ENCODE measurements around the gene CSPG4. TPM values are rescaled to one million over a fixed set of nuclear protein-coding genes. Genes with fewer than 3 reads are reported as not detected.

Gene CSPG4
- total and polyA plus RNA-seq, 2 of the 8 experiments (the other 6 are each of a cell fraction or from before 2014, with no cell fraction given), result 1.4 to 3.0 TPM

DNA sequence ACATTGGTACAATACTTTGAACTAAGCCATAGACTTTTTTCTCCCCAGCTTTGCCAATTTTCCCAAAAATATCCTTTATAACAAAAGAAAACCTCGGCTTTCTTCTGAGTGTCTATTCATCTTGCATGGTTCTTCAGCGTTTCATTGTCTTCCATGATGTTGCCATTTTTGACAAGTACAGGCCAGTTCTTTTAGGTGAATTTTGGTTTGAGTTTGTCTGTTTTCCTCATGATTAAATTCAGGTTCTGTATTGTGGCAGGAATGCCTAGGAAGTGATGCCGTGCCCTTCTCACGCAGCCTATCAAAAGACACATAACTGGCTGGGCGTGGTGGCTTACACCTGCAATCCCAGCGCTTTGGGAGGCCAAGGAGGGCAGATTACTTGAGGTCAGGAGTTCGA, 7.6 kb upstream of the CSPG4 start (continued):
- TF ChIP-seq, protein P1, sequence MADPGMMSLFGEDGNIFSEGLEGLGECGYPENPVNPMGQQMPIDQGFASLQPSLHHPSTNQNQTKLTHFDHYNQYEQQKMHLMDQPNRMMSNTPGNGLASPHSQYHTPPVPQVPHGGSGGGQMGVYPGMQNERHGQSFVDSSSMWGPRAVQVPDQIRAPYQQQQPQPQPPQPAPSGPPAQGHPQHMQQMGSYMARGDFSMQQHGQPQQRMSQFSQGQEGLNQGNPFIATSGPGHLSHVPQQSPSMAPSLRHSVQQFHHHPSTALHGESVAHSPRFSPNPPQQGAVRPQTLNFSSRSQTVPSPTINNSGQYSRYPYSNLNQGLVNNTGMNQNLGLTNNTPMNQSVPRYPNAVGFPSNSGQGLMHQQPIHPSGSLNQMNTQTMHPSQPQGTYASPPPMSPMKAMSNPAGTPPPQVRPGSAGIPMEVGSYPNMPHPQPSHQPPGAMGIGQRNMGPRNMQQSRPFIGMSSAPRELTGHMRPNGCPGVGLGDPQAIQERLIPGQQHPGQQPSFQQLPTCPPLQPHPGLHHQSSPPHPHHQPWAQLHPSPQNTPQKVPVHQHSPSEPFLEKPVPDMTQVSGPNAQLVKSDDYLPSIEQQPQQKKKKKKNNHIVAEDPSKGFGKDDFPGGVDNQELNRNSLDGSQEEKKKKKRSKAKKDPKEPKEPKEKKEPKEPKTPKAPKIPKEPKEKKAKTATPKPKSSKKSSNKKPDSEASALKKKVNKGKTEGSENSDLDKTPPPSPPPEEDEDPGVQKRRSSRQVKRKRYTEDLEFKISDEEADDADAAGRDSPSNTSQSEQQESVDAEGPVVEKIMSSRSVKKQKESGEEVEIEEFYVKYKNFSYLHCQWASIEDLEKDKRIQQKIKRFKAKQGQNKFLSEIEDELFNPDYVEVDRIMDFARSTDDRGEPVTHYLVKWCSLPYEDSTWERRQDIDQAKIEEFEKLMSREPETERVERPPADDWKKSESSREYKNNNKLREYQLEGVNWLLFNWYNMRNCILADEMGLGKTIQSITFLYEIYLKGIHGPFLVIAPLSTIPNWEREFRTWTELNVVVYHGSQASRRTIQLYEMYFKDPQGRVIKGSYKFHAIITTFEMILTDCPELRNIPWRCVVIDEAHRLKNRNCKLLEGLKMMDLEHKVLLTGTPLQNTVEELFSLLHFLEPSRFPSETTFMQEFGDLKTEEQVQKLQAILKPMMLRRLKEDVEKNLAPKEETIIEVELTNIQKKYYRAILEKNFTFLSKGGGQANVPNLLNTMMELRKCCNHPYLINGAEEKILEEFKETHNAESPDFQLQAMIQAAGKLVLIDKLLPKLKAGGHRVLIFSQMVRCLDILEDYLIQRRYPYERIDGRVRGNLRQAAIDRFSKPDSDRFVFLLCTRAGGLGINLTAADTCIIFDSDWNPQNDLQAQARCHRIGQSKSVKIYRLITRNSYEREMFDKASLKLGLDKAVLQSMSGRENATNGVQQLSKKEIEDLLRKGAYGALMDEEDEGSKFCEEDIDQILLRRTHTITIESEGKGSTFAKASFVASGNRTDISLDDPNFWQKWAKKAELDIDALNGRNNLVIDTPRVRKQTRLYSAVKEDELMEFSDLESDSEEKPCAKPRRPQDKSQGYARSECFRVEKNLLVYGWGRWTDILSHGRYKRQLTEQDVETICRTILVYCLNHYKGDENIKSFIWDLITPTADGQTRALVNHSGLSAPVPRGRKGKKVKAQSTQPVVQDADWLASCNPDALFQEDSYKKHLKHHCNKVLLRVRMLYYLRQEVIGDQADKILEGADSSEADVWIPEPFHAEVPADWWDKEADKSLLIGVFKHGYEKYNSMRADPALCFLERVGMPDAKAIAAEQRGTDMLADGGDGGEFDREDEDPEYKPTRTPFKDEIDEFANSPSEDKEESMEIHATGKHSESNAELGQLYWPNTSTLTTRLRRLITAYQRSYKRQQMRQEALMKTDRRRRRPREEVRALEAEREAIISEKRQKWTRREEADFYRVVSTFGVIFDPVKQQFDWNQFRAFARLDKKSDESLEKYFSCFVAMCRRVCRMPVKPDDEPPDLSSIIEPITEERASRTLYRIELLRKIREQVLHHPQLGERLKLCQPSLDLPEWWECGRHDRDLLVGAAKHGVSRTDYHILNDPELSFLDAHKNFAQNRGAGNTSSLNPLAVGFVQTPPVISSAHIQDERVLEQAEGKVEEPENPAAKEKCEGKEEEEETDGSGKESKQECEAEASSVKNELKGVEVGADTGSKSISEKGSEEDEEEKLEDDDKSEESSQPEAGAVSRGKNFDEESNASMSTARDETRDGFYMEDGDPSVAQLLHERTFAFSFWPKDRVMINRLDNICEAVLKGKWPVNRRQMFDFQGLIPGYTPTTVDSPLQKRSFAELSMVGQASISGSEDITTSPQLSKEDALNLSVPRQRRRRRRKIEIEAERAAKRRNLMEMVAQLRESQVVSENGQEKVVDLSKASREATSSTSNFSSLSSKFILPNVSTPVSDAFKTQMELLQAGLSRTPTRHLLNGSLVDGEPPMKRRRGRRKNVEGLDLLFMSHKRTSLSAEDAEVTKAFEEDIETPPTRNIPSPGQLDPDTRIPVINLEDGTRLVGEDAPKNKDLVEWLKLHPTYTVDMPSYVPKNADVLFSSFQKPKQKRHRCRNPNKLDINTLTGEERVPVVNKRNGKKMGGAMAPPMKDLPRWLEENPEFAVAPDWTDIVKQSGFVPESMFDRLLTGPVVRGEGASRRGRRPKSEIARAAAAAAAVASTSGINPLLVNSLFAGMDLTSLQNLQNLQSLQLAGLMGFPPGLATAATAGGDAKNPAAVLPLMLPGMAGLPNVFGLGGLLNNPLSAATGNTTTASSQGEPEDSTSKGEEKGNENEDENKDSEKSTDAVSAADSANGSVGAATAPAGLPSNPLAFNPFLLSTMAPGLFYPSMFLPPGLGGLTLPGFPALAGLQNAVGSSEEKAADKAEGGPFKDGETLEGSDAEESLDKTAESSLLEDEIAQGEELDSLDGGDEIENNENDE (IDR thresholded peaks at IDR 0.05; ENCODE audit: insufficient replicate concordance, low read length), result no peak
- TF ChIP-seq SP1 (IDR thresholded peaks at IDR 0.05; ENCODE audit: low read depth, low read length) (no peak), EGR1 (IDR thresholded peaks at IDR 0.05; ENCODE audit: borderline replicate concordance, low read depth, low read length) (no peak), RNF2 (IDR thresholded peaks at IDR 0.05; ENCODE audit: borderline replicate concordance, low read depth, low read length, missing control alignments, poor library complexity, severe bottlenecking) (no peak), KDM4A (IDR thresholded peaks at IDR 0.05; ENCODE audit: low read depth, low read length, severe bottlenecking) (no peak), CEBPB (IDR thresholded peaks at IDR 0.05; ENCODE audit: low read depth, low read length) (no peak), EZH2 (IDR thresholded peaks at IDR 0.05; ENCODE audit: low read depth, low read length, severe bottlenecking) (no peak), TAF7 (optimal IDR thresholded peaks at IDR 0.05; ENCODE audit: borderline replicate concordance, low read depth, low read length) (no peak), YY1 (IDR thresholded peaks at IDR 0.05; ENCODE audit: low read depth, low read length) (no peak), KDM5A (IDR thresholded peaks at IDR 0.05; ENCODE audit: low read length) (no peak), HDAC6 (IDR thresholded peaks at IDR 0.05; ENCODE audit: low read depth, low read length) (no peak), SIX5 (IDR thresholded peaks at IDR 0.05; ENCODE audit: low read depth, low read length) (no peak)

Data from H1 (cell line).